DMS79 treated with DMSO at 0.1 percent for 48 hours (cell line): ENCODE data around the gene FBN1.

Source experiments
- DNase-seq: peaks from one replicate; lab custom pipeline; 2025; lab: John Stamatoyannopoulos, UW

The FBN1 gene

DNA sequence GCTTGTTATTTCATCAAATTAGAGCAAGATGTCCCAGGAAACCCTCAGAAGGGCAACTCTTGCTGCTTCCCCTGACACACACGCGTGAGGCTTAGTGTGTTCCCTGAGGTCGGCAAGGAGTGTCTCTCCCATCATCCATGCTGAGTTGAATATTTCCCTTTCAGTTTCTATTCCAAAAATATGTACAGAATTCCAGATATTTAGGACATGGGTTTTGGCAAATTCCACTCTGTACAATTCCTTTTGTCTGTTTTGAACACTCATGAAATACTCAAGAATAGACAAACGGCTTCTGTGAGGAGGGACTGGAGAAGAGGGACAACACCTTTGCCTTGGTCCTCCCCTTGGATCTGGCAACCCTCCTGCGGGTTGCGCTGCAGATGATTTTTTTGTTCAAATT lies 176.2 kb downstream of the FBN1 start:
- no peak for DNase-seq

DNA sequence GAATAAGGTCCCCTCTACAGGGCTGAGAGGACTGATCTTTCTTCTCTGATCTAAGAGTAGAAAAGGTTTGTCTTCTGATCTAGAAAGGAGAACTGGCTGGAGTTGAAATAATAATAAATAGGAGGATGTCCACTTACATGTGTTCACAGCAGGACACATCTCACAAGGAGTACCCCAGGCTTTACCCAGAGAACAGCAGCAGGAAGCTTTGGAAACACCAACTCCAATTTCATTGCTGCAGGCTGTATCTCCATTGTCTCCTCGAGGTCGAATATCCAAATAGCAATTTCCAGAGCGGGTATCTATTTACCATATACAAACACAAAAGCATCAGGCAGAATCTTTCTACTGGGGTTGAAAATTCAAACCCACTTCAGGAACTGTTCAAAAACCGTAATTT lies 177.7 kb downstream of the FBN1 start:
- no peak for DNase-seq

GRCh38 chr15:48466820-48467219 lies 178.7 kb downstream of the FBN1 start:
- no peak for DNase-seq

DNA sequence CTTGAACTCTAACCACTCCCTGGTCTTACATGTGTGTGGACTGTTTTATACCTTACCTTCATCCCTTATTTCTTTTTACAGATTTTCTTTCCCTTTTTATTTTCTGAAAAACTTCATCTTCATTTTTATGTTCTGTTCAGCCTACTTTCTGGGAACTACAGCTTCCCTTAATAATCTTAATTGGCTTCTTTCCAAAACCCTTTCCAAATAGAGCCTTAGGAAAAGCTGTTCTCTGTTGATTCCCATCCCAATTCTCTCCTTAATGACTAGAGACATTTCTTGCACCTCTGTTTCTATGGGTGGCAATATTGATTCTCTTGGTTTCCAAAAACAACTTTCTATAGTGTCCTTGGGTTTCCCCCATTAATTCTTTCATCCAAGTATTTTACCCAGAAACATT lies 179.4 kb downstream of the FBN1 start:
- DNase-seq: no peak

DNA sequence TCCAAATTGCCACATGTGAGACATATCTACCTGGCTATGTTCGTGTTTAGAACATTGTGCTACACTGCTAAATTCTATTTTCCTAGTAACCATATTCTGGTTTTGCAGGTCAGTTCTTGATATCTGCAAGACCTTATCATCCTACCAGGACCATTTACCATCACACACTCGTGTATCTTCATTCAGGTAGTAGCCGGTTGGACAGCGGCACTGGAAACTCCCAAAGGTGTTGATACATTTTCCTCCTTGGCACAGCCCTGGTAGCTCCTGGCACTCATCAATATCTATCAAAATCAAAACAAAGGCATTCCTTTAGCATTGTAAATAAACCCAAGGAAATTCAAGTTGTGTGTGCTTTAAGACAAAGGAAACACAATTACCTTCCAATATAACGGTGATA lies 180.1 kb downstream of the FBN1 start:
- DNase-seq: no peak

- DNase-seq: no peak
These were observed 182.1 kb downstream of the FBN1 start for GRCh38 chr15:48463366-48463880.

DNA sequence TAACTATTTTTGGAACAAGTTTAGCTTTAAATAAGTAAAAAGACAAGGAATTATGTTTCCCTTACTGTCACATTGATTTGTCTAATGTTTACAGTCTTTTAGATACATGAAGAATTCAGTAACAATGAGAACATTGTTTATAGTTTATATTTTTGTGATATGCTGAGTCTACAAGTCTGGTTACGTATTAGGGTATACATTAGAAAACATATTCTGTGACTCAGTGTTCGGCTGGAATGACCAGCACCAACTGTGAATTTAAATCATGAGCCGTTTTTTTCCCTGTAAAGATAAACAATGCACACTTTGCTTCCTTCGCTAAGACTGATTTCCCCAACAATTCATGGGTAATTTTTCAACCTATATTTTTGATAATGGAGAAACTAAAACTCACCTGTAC lies 182.8 kb downstream of the FBN1 start:
- DNase-seq: no peak

- no peak for DNase-seq
These were observed 185.7 kb downstream of the FBN1 start for GRCh38 chr15:48459571-48460442.

GRCh38 chr15:48458876-48459275 lies 186.6 kb downstream of the FBN1 start:
- no peak for DNase-seq

- no peak for DNase-seq
These were observed 189.4 kb downstream of the FBN1 start for GRCh38 chr15:48456134-48456533.

- no peak for DNase-seq
These were observed 193.8 kb downstream of the FBN1 start for GRCh38 chr15:48451736-48452135.

GRCh38 chr15:48451241-48451640 lies 194.3 kb downstream of the FBN1 start:
- DNase-seq: no peak

GRCh38 chr15:48449734-48450133 lies 195.8 kb downstream of the FBN1 start:
- no peak for DNase-seq

DNA sequence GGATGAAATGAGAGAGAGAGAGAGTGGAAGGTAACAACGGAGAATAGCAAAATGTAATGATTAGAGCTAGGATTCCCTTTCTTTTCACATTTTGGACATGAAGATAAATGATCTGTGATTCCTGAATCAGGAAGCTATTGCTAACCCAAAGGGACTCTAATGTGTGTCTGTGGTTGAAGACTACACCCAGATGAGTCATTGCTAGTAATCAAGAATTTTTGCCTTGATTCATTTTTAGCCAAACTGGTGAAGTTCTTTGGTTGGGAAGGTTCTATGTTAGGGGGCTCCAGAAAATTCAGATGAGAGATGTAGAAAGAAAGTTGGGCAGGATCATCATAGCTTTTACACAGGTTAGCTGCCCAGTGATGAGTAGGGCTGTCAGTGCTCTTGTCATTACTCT lies 197.9 kb downstream of the FBN1 start:
- no peak for DNase-seq

- no peak for DNase-seq
These were observed 198.5 kb downstream of the FBN1 start for GRCh38 chr15:48447058-48447457.

- DNase-seq: no peak
These were observed 203.5 kb downstream of the FBN1 start for GRCh38 chr15:48442011-48442410.

- DNase-seq: no peak
These were observed 205.4 kb downstream of the FBN1 start for GRCh38 chr15:48440084-48440483.

GRCh38 chr15:48437178-48437577 lies 208.3 kb downstream of the FBN1 start:
- no peak for DNase-seq

DNA sequence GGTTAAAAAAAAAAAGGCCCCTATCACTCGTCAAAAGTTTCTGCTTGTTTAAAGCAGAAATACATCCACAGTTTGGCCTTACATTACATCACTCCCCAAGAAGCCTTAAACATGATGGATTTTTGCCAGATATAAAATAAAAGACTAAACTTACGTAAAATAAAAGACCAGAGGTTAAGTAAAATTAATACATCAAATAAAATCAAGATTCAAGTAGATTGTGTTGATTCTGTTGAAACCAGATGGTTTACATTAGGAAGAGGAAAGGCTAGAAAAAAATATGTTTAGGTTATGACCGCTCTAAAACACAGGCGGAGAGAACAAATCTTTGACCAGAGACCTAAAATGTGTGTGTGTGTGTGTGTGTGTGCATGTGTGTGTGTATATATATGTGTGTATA lies 210.2 kb downstream of the FBN1 start:
- DNase-seq: no peak

- DNase-seq: no peak
These were observed 212.2 kb downstream of the FBN1 start for GRCh38 chr15:48433226-48433886.

DNA sequence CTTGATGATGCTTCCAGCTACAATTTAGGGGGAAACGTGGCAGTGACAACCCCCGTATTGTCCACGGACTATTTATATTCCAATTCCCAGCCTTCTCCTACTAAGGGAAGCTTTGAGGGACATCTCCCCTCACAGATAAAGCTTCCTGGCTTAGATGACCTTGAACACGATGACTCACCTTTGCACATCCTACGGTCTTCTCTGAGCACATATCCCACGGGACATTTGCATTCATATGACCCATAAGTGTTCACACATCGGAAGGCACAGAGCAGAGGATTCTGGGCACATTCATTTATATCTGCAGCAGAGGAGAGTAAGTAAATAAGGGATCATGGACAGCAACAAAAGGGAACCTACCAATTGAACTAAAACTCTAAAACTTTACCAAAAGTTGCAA lies 212.8 kb downstream of the FBN1 start:
- DNase-seq: no peak

GRCh38 chr15:48427960-48428547 lies 217.5 kb downstream of the FBN1 start:
- DNase-seq: no peak

GRCh38 chr15:48427479-48427878 lies 218.0 kb downstream of the FBN1 start:
- no peak for DNase-seq
